ENCODE data around the gene ALK. TPM values are rescaled to one million over a fixed set of nuclear protein-coding genes. Genes with fewer than 3 reads are reported as not detected.

ALK gene
- total RNA-seq, 1 donor from 2014 or later: not detected

- no peak for DNase-seq (ENCODE audit: low spot score, unreplicated experiment)
- no peak for TF ChIP-seq CTCF (IDR thresholded peaks at IDR 0.05; ENCODE audit: unreplicated experiment)
- Mint-ChIP-seq H3K4me3 (ENCODE audit: low read depth) (no peak overlapping the region), H3K4me1 (ENCODE audit: low read depth) (no peaks in the 10 kb centered on the region), H3K36me3 (ENCODE audit: insufficient read depth) (no peaks in the 10 kb centered on the region), H3K27me3 (peaks cover 4% of the 10 kb centered on the region), H3K27ac (no peak overlapping the region), H3K9me3 (ENCODE audit: low read depth) (peaks cover 7% of the 10 kb centered on the region)
Measured at GRCh38 chr2:29796446-29796845, 124.9 kb downstream of the ALK start.

GRCh38 chr2:29789911-29790485 lies 131.4 kb downstream of the ALK start:
- Mint-ChIP-seq H3K36me3 (ENCODE audit: insufficient read depth) (no peaks in the 10 kb centered on the region), H3K27me3 (peaks cover 3% of the 10 kb centered on the region), H3K4me1 (ENCODE audit: low read depth) (peaks cover 4% of the 10 kb centered on the region), H3K9me3 (ENCODE audit: low read depth) (peaks cover 7% of the 10 kb centered on the region), H3K27ac (no peak overlapping the region), H3K4me3 (ENCODE audit: low read depth) (no peak overlapping the region)
- no peak for DNase-seq (ENCODE audit: low spot score, unreplicated experiment)
- TF ChIP-seq CTCF (IDR thresholded peaks at IDR 0.05; ENCODE audit: unreplicated experiment): no peak

GRCh38 chr2:29787473-29788465 lies 133.6 kb downstream of the ALK start:
- no peak for DNase-seq (ENCODE audit: low spot score, unreplicated experiment)
- no peak overlapping the region for H3K27ac Mint-ChIP-seq
- no peak overlapping the region for H3K4me3 Mint-ChIP-seq (ENCODE audit: low read depth)
- H3K4me1 Mint-ChIP-seq (ENCODE audit: low read depth): peaks cover 4% of the 10 kb centered on the region
- no peaks in the 10 kb centered on the region for H3K36me3 Mint-ChIP-seq (ENCODE audit: insufficient read depth)
- H3K9me3 Mint-ChIP-seq (ENCODE audit: low read depth): peaks cover under 1% of the 10 kb centered on the region
- peaks cover 6% of the 10 kb centered on the region for H3K27me3 Mint-ChIP-seq
- no peak for TF ChIP-seq CTCF (IDR thresholded peaks at IDR 0.05; ENCODE audit: unreplicated experiment)

- H3K4me1 Mint-ChIP-seq (ENCODE audit: low read depth): peaks cover 4% of the 10 kb centered on the region
- no peaks in the 10 kb centered on the region for H3K9me3 Mint-ChIP-seq (ENCODE audit: low read depth)
- peaks cover 6% of the 10 kb centered on the region for H3K27me3 Mint-ChIP-seq
- no peaks in the 10 kb centered on the region for H3K36me3 Mint-ChIP-seq (ENCODE audit: insufficient read depth)
- TF ChIP-seq CTCF (IDR thresholded peaks at IDR 0.05; ENCODE audit: unreplicated experiment): no peak
- no peak overlapping the region for H3K4me3 Mint-ChIP-seq (ENCODE audit: low read depth)
- DNase-seq (ENCODE audit: low spot score, unreplicated experiment): no peak
- no peak overlapping the region for H3K27ac Mint-ChIP-seq
Measured at GRCh38 chr2:29786361-29786760, 135.0 kb downstream of the ALK start.

- no peak for DNase-seq (ENCODE audit: low spot score, unreplicated experiment)
- no peak for TF ChIP-seq CTCF (IDR thresholded peaks at IDR 0.05; ENCODE audit: unreplicated experiment)
- no peak overlapping the region for H3K4me3 Mint-ChIP-seq (ENCODE audit: low read depth)
- H3K27ac Mint-ChIP-seq: no peak overlapping the region
- no peaks in the 10 kb centered on the region for H3K9me3 Mint-ChIP-seq (ENCODE audit: low read depth)
- peaks cover 6% of the 10 kb centered on the region for H3K27me3 Mint-ChIP-seq
- H3K4me1 Mint-ChIP-seq (ENCODE audit: low read depth): peaks cover 10% of the 10 kb centered on the region
- no peaks in the 10 kb centered on the region for H3K36me3 Mint-ChIP-seq (ENCODE audit: insufficient read depth)
Measured at GRCh38 chr2:29783666-29784065, 137.7 kb downstream of the ALK start.
